GM19455 (cell line): ENCODE measurements around the gene CLEC16A.

ENCODE experiments used
- ATAC-seq: cut with Tn5 transposase; IDR thresholded peaks from one replicate; pipeline ENCODE4 v1.9.1; 2021; ENCODE audit not compliant: unreplicated experiment

Gene CLEC16A

GRCh38 chr16:11225677-11226549 is 281.5 kb downstream of the CLEC16A start:
- peak; percentile 13 for ATAC-seq

GRCh38 chr16:11229432-11229831 is 285.1 kb downstream of the CLEC16A start:
- no peak for ATAC-seq

GRCh38 chr16:11229906-11230305 is 285.5 kb downstream of the CLEC16A start:
- no peak for ATAC-seq

GRCh38 chr16:11231367-11231970 is 287.1 kb downstream of the CLEC16A start:
- ATAC-seq: no peak
